HG02973 (cell line): Measurements from ENCODE around the gene RNGTT.
"Not testable (repeated sequence)": the region's sequence is repeated elsewhere in the genome, so short reads cannot be mapped to it uniquely, and the experiment has no call there.

Experiments
- ATAC-seq: cut with Tn5 transposase; IDR thresholded peaks from one replicate; pipeline ENCODE4 v1.9.1; 2021; ENCODE audit warnings: moderate library complexity; ENCODE audit not compliant: unreplicated experiment

Gene RNGTT

DNA sequence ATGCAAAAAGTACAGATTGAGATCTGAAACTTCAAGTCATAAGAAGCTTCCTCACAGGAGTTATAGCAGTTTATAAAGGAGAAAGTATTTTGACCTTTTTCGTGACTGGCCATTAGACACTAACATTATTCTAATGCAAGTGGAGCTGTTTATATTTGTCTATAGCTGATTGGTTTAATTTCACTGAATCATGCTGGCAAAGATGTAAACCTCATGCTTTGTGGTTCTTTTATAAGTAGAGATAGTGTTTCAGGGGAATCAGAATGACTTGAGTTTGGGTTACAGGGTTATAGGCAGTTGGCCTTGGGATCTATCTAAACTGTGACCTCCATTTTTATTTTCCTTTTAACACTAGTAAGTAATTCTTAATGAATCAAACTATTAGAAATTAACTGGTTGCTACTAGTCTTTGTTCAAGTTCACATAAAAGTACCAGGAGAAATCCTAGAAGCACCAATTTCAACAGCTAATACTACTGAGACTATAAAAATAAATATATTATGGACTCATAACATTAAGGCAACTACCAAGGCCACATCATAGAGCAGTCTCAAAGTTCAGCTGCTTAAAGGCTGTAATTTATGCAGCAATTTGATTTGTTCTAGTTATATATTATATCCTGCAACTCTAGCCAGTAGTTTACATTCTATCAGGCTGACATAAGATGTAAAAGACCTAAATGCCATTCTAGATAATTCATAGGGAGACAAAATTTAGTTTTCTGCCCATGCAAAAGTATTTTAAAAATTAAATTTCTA, 94.0 kb downstream of the RNGTT start:
- no peak for ATAC-seq

DNA sequence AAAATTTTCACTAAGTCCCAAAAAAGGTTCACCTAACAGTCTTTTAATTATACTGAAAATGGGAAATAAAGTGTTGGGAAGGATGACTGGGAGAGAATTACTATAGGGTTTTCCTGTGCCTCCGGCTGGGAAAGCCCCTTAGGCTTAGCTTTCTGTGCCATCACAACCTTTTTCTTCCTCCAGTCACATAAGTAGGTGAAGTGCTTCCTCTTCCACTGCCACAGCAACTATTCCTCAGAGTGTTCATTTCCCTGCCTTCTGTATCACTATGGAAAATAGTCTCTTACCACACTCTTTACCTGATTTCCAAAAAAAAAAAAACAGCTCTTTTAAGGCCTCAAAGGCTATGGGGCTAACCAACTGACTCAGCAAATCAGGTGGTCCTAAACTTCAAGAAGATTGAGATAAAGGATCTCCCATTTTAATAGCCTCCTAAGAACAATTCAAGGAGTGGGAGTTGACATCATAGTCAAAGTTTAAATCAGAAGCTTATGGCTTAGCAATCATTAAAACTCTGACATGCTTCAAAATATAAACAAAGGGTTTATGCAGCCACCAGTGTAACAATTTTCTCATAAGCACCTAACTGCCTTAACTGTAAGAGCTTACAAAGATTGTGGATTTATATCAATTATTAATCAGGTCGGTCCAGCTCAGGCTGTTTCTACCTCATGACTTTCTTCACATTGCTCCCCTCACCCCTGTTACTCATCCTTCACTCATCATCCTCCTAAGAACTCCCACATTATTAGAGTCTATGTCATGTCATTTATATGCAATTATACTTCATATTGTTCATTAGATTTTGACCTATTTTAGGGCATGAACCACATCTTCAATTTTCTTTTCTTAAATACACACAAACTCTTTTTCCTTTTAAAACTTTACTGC, 95.3 kb downstream of the RNGTT start:
- ATAC-seq = no peak

GRCh38 chr6:88866856-88867255, 96.6 kb downstream of the RNGTT start:
- ATAC-seq = no peak

DNA sequence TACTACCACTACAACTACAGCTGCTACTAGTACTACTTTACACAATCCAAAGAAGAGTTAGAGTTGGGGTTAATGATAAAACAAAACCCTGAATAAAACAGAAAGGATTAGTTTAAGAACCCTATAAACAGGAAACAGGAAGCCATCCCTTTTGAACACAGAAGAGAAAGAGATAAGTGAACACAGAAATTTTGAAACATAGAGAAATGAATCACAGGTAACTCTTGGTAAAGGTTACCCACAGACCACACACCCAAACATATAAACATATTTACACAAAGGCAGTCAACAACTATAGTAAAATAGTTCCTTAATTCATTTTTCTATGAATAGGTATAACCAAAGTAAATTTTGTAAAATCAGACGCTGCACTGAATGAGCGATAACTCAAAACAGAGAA, 98.1 kb downstream of the RNGTT start:
- ATAC-seq = no peak

GRCh38 chr6:88864359-88865054, 98.9 kb downstream of the RNGTT start:
- ATAC-seq = no peak

DNA sequence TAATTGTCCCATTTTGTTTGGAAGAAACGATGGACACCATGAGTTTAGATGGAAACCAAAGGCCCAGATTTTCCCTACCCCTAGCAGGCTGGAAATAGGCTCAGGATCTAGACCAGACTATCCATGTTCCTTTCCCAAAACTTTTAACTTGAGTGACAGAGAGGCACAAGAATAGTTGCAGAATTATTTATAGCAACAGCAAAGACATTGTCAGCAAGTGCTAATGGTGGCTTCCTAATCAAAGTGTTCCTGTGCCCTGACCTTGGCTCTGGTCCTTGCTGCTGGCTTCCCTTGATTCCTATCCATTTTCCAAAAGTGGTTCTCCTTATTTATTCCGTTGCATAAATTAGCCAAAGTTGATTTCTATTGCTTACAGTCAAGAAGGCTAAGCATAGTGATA, 103.1 kb downstream of the RNGTT start:
- ATAC-seq = no peak

- ATAC-seq = no peak
Observed at GRCh38 chr6:88858455-88858854, 105.0 kb downstream of the RNGTT start.

GRCh38 chr6:88856566-88856965, 106.9 kb downstream of the RNGTT start:
- ATAC-seq = no peak

- no peak for ATAC-seq
Observed at GRCh38 chr6:88855541-88856147, 107.8 kb downstream of the RNGTT start.

DNA sequence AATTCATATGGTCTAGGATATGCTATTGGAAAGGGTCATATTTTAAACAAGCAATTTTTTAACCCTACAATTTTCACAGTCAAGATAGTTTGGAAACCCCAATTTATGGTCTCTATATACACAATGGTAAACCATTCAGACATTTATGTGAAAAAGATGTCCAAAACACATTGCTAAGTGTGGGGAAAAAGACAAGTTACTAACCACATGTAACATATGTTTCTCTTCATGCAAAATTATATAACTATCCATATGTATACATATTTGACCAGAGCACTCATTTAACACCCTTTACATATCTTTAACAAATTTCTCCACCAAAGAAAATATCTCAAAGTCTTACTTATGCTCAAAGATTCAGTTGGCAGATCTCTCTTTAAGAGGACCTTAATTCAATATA, 110.6 kb downstream of the RNGTT start:
- ATAC-seq = no peak

GRCh38 chr6:88852000-88852399, 111.4 kb downstream of the RNGTT start:
- ATAC-seq = no peak

GRCh38 chr6:88848870-88849269, 114.5 kb downstream of the RNGTT start:
- no peak for ATAC-seq

DNA sequence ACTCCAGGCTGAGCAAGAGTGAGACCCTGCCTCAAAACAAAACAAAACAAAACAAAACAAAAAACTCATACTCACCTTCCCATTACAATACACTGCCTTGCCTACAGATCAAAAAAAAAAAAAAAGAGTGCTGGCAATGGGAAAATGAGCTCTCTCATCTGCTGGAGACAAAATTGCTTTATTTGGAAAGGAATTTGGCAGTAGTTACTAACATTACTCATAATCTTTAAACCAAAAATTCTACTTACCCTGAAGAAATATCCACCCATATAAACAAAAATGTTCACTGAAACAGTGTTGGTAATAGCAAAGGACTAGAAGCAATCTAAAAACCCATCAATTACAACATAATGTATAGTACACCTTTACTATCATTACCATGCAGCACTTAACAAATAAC, 120.4 kb downstream of the RNGTT start:
- no peak for ATAC-seq

- ATAC-seq = no peak
Observed at GRCh38 chr6:88842320-88842719, 121.1 kb downstream of the RNGTT start.

- ATAC-seq = no peak
Observed at GRCh38 chr6:88840796-88841539, 122.5 kb downstream of the RNGTT start.

GRCh38 chr6:88840289-88840688, 123.1 kb downstream of the RNGTT start:
- ATAC-seq = no peak

DNA sequence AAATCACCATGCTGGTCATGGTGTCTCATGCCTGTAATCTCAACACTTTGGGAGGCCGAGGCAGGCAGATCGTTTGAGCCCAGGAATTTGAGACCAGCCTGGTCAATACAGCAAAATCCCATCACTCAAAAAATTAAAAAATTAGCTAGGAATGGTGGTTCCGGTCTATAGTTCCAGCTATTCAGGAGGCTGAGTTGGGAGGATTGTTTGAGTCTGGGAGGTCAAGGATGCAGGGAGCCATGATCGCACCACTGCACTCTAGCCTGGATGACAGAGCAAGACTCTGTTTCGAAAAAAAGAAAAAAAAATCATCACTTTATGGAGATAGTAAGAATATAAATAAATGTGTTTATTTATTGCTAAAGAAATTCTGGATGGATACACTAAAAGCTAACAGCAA, 124.1 kb downstream of the RNGTT start:
- ATAC-seq = no peak

GRCh38 chr6:88835210-88835609, 128.2 kb downstream of the RNGTT start:
- ATAC-seq = no peak

DNA sequence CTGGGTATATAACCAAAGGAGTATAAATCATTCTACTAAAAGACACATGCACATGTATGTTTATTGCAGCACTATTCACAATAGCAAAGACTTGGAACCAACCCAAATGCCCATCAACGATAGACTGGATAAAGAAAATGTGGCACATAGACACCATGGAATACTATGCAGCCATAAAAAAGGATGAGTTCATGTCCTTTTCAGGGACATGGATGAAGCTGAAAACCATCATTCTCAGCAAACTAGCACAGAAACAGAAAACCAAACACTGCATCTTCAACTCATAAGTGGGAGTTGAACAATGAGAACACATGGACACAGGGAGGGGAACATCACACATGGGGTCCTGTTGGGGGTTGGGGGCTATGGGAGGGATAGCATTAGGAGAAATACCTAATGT, 130.3 kb downstream of the RNGTT start:
- ATAC-seq = not testable (repeated sequence)

GRCh38 chr6:88827599-88827998, 135.8 kb downstream of the RNGTT start:
- not testable (repeated sequence) for ATAC-seq
